Left renal pelvis (tissue), 4 donors: ENCODE measurements around the gene ZNG1A. TPM values are rescaled to one million over a fixed set of nuclear protein-coding genes. Genes with fewer than 3 reads are reported as not detected.
"Not testable (repeated sequence)": the region's sequence is repeated elsewhere in the genome, so short reads cannot be mapped to it uniquely, and the experiment has no call there.

Source experiments
- DNase-seq, 4 donors: peaks; one replicate each; pipeline ENCODE4 v3.0.0-alpha.2; 2013; ENCODE audit warnings: low read depth in 4 of 4, low spot score in 3 of 4
- polyA plus RNA-seq, 4 donors: library from polyadenylated mRNA; unstranded; fragments of 120-200 nt; gene quantifications; one replicate each; pipeline ENCODE4 v1.2.1, GENCODE V29; 2013; ENCODE audit not compliant: insufficient read length in 4 of 4

Gene ZNG1A
- polyA plus RNA-seq, 4 donors: 33.3 to 85.0 (median 73.2) TPM

DNA sequence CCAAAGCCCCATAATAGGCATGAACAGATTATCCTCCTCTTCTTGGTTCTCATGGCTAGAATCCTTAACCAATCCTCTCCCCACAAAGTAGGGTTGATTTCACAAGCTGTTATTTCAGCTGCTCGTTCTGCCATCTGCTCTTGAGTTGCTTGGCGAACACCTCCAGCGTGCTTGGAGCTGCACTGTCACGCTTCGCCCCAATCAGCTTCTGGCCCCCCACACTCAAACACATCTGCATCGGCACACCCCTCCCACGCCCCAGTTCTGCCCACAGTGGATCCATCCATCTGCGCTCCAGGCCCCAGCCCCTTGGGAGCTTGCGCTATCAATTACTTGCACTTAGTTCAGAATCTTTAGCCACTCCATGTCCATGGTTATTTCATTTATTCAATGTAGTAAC lies 78.4 kb downstream of the ZNG1A start:
- DNase-seq: not testable (repeated sequence)

DNA sequence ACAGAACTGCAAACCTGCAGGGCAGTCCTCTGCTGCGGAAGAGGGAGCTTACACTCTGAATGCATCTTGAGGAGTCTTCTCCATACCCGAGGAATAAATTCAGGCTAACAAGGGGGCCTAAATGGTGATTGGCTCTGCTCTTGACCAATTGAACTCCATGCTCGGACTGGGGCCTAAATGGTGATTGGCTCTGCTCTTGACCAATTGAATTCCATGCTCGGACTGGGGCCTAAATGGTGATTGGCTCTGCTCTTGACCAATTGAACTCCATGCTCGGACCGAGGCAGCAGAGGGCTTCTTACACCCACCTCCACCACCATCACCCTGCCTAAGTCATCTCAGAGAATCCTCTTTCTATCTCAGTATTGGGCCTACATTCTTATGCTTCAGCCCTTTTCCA lies 79.0 kb downstream of the ZNG1A start:
- not testable (repeated sequence) for DNase-seq

DNA sequence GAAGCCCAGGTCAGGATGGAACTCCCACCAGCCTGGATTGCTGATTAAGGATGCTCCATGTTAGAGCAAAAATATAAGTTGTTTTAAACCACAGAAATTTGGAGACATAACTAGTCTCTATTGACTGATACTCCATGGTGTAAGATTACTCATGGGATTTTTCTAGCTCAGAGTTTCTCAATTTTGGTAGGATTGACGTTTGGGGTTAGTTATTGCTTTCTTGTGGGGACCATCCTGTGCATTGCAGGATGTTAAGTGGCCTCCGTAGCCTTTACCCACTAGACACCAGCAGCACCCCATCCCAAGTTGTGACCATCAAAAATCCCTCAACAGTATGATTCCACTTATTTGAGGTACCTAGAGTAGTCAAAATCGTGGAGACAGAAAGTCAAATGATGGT lies 80.1 kb downstream of the ZNG1A start:
- DNase-seq: not testable (repeated sequence)

DNA sequence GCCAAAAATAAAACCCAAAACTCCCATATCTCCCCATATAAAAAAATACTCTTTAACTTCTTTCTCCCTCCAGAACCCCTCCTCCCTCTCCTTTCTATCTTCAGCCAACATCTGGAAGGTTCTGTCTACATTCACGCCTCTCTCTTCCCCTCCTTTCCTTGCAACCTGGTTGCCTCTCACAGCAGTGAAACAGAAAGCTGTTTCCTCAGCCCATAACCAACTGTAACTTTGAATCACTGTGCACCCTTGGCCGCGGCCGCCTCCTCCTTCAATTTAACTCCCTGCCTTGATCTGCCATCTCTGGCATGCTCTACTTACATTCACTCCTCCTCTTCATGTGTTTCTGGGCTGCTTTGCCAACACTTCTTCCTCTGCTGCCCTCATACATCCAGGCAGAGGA lies 83.9 kb downstream of the ZNG1A start:
- DNase-seq: not testable (repeated sequence)

DNA sequence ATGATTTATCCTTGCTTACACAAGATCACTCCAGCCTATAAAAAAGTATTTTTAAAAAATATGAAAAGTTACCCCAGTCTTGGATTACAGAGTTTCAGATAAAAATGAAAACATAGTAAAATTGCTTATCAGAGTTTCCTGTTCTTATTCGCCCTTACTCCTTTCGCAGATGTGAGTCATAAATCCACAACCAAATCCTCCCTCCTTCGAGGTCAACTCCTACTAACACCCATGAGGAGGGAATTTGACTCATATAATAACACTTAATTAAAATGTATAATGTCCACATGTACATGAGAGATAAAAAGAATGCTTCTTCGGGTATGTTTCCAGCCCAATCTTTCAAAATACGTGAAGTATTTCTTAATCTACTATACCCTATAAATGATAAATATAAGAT lies 84.5 kb downstream of the ZNG1A start:
- not testable (repeated sequence) for DNase-seq

DNA sequence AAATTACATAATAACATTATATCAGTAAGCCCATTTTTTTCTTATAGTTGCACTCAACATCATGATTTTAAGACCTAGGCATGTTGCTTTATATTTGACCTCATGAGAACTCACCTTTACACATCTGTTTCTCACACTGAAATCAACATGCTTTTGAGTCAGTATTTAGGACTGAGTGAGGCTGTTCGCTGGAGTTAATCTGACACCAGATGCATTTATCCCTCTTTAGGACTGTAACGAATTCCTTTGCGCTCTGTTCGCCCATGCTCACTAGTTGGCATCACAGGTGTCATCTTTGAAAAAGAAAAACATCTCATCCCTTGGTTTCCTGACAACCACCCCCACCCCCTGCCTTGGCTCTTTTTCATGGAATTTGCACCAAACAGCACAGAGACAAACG lies 84.9 kb downstream of the ZNG1A start:
- DNase-seq: not testable (repeated sequence)

DNA sequence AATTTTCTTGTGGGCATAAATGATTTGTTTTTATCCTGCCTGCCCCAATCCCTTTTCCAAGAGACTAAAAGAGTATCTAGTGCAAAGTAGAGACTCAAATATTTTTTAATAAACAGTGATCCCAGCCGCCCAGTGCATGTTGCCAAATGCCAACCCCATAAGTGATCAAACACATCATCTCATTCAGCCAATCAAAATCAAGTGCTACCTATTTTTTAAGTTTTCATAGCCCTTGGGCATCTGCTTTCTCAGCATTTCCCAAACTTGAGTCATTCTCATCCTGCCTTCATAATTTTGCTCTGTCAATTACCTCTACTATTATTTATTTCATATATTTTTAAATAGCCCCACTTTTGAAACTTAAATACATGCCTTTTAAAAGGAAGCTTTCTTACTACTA lies 88.0 kb downstream of the ZNG1A start:
- not testable (repeated sequence) for DNase-seq

DNA sequence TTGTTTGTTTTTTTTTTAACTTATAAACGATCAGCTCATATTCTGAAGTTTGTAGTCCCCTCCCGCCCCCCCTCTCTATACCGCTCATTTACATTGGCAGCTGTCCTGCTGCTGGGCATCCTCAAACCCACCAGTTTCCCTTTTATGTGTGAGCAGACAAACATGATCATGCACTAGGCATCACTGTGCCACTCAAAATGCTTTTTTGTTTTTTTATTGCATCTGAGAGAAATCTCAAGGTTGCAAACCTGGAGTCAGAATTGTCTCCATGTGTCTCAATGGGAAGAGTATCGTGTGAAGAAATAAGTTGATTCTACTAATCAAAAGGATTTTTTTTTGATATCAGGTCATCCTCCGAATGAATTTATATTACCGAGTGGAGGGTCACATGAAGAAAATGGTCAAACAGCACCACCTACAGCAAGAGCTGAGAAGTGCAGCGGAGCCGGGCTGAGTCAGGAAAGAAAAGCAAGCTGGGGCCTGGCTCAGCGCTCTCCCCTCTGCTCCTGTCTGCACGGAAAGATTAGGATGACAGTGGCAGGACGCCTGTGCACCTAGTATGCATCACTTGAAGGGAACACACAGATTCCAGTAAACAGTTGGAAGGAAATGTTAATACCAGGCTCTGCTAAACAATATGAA lies 90.3 kb downstream of the ZNG1A start:
- DNase-seq: not testable (repeated sequence)

DNA sequence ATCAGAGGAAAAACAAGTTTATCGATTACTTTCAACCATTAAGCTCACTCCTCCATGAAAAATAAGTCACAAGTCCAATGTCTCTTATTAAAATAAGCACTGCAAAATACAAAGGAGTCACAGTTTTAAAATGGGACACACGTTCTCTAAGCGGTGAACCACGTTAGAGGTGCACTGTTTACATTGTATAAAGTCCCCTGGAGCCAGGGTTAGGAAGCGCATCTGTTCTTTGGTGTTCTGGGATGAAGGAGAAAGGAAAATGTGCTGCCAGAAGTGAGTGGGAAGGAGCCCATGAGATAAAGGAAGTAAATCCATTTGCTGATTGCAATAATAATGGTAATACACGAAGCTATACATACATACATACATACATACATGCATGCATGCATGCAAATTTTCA lies 91.0 kb downstream of the ZNG1A start:
- DNase-seq: not testable (repeated sequence)

DNA sequence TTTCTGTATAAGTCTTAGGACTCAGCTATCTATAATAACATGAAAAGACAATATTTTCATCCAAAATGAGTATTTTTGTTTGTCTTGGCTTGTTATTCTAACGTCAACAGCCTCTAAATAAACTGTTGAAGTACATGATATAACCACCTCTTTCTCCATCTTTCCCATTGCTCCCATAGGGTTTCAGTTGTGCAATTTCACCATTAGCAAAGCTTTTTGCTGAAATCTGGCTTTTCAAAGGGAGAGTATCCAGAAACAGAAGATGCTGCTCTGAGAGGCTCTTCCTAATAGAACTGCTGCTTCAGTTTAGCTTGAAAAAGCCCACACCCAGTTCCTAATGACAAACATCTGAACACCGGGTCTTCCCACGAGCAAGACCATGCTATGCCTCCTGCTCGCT lies 91.8 kb downstream of the ZNG1A start:
- not testable (repeated sequence) for DNase-seq

DNA sequence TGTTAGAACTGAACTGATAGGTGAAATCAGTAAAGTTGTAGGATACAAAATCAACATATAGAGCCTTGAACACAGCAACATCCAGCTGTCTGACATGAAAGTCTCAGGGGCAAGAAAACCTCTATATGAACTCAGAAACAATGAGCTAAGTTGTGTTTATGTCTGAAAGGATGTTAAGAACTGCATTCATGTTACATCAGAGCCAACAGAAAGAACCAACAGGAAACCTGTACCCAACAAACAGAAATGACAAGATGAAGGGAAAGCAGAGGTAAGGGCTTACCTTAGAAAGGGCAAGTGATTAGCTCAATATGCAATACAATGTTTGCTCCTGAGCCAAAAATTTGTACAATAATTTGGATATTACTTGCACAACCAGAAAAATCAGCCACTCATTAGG lies 92.2 kb downstream of the ZNG1A start:
- not testable (repeated sequence) for DNase-seq

DNA sequence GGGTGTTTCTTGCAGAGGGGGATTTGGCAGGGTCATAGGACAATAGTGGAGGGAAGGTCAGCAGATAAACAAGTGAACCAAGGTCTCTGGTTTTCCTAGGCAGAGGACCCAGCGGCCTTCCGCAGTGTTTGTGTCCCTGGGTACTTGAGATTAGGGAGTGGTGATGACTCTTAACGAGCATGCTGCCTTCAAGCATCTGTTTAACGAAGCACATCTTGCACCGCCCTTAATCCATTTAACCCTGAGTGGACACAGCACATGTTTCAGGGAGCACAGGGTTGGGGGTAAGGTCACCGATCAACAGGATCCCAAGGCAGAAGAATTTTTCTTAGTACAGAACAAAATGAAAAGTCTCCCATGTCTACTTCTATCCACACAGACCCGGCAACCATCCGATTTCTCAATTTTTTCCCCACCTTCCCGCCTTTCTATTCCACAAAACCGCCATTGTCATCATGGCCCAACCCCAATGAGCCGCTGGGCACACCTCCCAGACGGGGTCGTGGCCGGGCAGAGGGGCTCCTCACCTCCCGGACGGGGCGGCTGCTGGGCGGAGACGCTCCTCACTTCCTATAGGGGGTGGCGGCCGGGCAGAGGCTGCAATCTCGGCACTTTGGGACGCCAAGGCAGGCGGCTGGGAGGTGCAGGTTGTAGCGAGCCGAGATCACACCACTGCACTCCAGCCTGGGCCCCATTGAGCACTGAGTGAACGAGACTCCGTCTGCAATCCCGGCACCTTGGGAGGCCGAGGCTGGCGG lies 95.7 kb downstream of the ZNG1A start:
- not testable (repeated sequence) for DNase-seq

DNA sequence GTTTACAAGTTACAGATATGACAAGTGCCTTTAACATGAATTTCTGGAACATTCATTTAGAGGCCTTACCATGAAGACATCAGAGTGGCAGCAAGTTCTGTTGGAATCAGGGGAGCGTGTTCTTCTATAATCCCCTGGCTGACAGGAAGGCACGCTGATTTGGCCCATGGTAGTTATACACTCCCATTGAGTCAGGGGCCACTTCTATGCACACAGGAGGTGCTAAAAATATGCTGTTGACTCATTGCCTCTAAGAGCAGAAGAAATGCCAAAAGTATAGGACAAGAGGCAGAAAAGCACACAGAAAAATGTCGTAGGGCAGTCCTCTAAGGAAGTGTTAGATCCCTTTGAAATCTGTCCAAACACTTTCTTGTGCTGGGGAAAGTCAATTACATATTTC lies 100.5 kb downstream of the ZNG1A start:
- DNase-seq: not testable (repeated sequence)

DNA sequence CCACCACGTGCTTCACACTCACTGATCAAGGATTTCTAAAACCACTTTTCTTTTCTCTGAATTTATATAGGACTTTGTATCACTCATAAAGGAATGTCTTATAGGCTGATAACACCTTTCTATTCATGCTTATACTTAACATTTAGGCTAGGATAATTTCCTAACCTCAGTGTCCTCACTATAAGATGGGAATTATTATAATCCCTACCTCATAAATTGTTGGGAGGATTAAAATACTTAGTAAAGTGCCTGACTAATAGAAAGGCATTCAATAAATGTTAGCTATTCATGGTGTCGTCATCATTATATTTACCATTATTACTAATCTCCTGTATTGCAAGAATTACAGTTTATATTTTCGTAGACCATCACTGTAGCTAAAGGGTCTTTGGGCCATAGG lies 102.5 kb downstream of the ZNG1A start:
- DNase-seq: not testable (repeated sequence)

DNA sequence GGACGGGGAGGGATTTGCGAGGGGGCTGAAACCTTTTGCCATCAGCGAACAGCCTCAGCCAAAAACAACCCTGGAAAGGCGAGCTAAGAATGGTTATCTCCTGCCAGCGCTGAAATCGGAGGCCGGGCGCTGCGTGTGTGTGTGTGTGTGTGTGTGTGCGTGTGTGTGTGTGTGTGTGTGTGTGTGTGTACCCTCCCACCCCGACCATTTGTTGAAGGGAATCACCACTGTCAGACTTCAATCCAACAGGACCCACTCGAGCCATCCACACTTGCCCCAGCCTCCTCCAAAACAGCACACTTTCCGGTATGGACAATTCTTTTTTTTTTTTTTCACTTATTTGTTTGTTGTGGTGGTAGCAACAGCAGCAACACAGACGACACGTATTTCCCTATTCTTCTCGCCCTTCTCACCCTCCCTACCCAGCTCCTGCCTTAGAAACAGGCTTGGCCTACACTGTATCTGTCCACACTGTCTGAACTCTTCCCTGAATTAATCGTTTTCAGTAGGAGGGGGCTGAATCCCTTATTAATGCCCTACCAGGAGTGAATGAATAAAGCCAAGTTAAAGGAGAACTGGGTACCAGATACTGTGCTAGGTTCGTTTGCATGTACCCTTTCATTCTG lies 104.8 kb downstream of the ZNG1A start:
- DNase-seq: not testable (repeated sequence)

DNA sequence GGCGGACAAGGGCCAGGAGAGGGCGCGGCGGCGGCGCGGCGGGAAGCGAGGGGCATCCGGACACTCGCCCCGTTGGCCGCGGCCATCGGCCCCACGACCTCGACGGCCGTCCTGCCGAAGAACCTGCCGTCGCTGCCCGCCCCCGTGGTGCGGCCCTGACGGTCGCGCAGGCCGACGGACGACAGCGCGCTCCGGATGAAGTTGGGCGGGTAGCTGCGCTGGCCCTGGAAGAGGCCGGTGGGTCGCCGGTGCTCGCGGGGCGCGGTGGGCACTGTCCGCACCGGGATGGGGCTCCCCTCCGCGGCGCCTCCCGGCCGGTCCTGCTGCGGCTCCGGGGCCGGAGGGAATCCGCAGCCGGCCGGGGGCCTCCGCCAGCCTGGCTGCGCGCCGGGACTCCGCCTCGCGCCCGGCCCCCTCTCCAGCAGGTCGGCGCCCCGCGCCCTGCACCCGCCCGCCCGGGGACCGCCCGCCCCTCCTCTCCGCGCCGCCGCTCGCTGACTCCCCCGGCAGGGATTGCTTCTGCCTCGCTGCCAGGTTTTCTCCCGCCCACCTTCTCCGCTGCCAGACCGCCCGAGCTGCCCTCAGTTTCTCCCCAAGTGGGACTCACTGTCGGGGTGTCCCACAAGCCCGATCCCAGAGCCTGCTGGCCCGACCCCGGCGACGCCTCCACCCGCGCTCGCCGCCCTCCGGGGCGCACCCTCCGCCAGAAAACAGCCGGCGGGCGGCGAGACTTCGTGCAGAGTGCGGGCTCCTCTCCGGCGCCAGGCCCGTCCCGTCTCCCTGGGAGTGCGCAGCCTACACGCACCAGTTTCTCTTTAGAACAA lies 105.6 kb downstream of the ZNG1A start:
- not testable (repeated sequence) for DNase-seq

Other genes with a start within 250 kb of the ZNG1A start
- gene WASHC1, start 149.6 kb downstream of the ZNG1A start, polyA plus RNA-seq: 10 to 100 TPM; 16.8 to 39.3 (median 23.6) TPM
- gene FOXD4, start 60.6 kb downstream of the ZNG1A start, polyA plus RNA-seq: 1 to 10 TPM in 1 of 4 donors, under 1 TPM in 3; 0.20 to 1.4 (median 0.50) TPM
- 10 to 100 TPM in 3 of 4 donors, 1 to 10 TPM in 1; 7.0 to 13.7 (median 13.2) TPM for gene DOCK8, start 35.8 kb upstream of the ZNG1A start, polyA plus RNA-seq